GM18951 (cell line): ENCODE results near the gene NLGN1.
"Not testable (repeated sequence)": the region's sequence is repeated elsewhere in the genome, so short reads cannot be mapped to it uniquely, and the experiment has no call there.

ENCODE experiments used
- POLR2A ChIP-seq: IDR thresholded peaks from 4 replicates; pipeline ENCODE4 v1.6.1; 2011; ENCODE audit warnings: mild to moderate bottlenecking; ENCODE audit not compliant: insufficient read length, insufficient read depth; ENCODE audit errors: extremely low read depth
- in situ Hi-C: fragments of 300-500 bp; cut with MboI; formaldehyde crosslinking; loops from one replicate; pipeline ENCODE4 v1.12.0; 2022; ENCODE audit warnings: low sequenced_read_pairs, mixed read lengths, inconsistent platforms; ENCODE audit not compliant: unreplicated experiment

NLGN1 gene

GRCh38 chr3:174186377-174186989 is 788.9 kb downstream of the NLGN1 start:
- TF ChIP-seq POLR2A: no peak

GRCh38 chr3:174191380-174191779 is 793.8 kb downstream of the NLGN1 start:
- no peak for TF ChIP-seq POLR2A
- in situ Hi-C loops: no loop called here

More at GRCh38 chr3:174186377-174186989, 788.9 kb downstream of the NLGN1 start:
- in situ Hi-C loops: no loop called here

- in situ Hi-C loops: no loop called here
Measured at GRCh38 chr3:174191895-174192294, 794.4 kb downstream of the NLGN1 start.

GRCh38 chr3:174192471-174192870 is 794.9 kb downstream of the NLGN1 start:
- in situ Hi-C loops: no loop called here
- no peak for TF ChIP-seq POLR2A

More at GRCh38 chr3:174191895-174192294, 794.4 kb downstream of the NLGN1 start:
- no peak for TF ChIP-seq POLR2A

- TF ChIP-seq POLR2A: no peak
- in situ Hi-C loops: no loop called here
Measured at GRCh38 chr3:174193604-174194003, 796.1 kb downstream of the NLGN1 start.

- in situ Hi-C loops: no loop called here
- TF ChIP-seq POLR2A: no peak
Measured at GRCh38 chr3:174197416-174197815, 799.9 kb downstream of the NLGN1 start.

GRCh38 chr3:174198199-174198598 is 800.7 kb downstream of the NLGN1 start:
- in situ Hi-C loops: no loop called here
- TF ChIP-seq POLR2A: no peak

- TF ChIP-seq POLR2A: no peak
Measured at GRCh38 chr3:174199696-174200095, 802.2 kb downstream of the NLGN1 start.

GRCh38 chr3:174202116-174202515 is 804.6 kb downstream of the NLGN1 start:
- in situ Hi-C loops: no loop called here
- no peak for TF ChIP-seq POLR2A

More at GRCh38 chr3:174199696-174200095, 802.2 kb downstream of the NLGN1 start:
- in situ Hi-C loops: no loop called here

GRCh38 chr3:174202561-174202960 is 805.0 kb downstream of the NLGN1 start:
- no peak for TF ChIP-seq POLR2A
- in situ Hi-C loops: no loop called here

GRCh38 chr3:174204765-174205164 is 807.2 kb downstream of the NLGN1 start:
- TF ChIP-seq POLR2A: no peak
- in situ Hi-C loops: no loop called here

GRCh38 chr3:174206607-174207192 is 809.2 kb downstream of the NLGN1 start:
- in situ Hi-C loops: no loop called here
- no peak for TF ChIP-seq POLR2A

- in situ Hi-C loops: no loop called here
- no peak for TF ChIP-seq POLR2A
Measured at GRCh38 chr3:174208161-174208560, 810.6 kb downstream of the NLGN1 start.

GRCh38 chr3:174211896-174212295 is 814.4 kb downstream of the NLGN1 start:
- in situ Hi-C loops: not testable (repeated sequence)
